Stomach (tissue), 9 donors: Measurements from ENCODE around the gene PTPRE. TPM values are rescaled to one million over a fixed set of nuclear protein-coding genes. Genes with fewer than 3 reads are reported as not detected.
A peak's percentile ranks its signal among the peaks of the same experiment; 100 is the strongest.

Experiments used
- DNase-seq, 2 donors: peaks; one replicate each; pipeline versions ENCODE4 v3.0.0 to v3.0.0-alpha.2; 2013 to 2019
- H3K27ac ChIP-seq, 5 donors: fragments of 200-600 bp in 4 of 5; sonication (generic) in 4 of 5; one replicate each; pipeline ENCODE4 v1.5.1; 2013 to 2019; ENCODE audit warnings: mild to moderate bottlenecking in 1 of 5, moderate library complexity in 1 of 5
- H3K27me3 ChIP-seq, 3 donors: fragments of 200-600 bp; sonication (generic); one replicate each; pipeline ENCODE4 v1.5.1; 2017 to 2019; ENCODE audit warnings: mixed run types in 1 of 3
- H3K36me3 ChIP-seq, 4 donors: fragments of 200-600 bp; sonication (generic); 1 replicate in 3 of 4; 2 replicates in 1 of 4; pipeline ENCODE4 v1.5.1; 2016 to 2019
- H3K4me1 ChIP-seq, 4 donors: fragments of 200-600 bp; sonication (generic); one replicate each; pipeline ENCODE4 v1.5.1; 2016 to 2019
- H3K4me3 ChIP-seq, 4 donors: fragments of 200-600 bp; sonication (generic) in 3 of 4; one replicate each; pipeline ENCODE4 v1.5.1; 2016 to 2019; ENCODE audit warnings: mild to moderate bottlenecking in 1 of 4
- H3K9me3 ChIP-seq, 4 donors: fragments of 200-600 bp; sonication (generic); one replicate each; pipeline ENCODE4 v1.5.1; 2016 to 2019
- CTCF ChIP-seq, 7 experiments: fragments of 450-650 bp in 4 of 7; fragments of 200-600 bp in 3 of 7; sonication (generic) in 3 of 7; IDR thresholded peaks; one replicate each; pipeline ENCODE4 v1.5.1; 2016 to 2019; ENCODE audit warnings: antibody characterized with exemption in 7 of 7, control low read depth in 2 of 7, mild to moderate bottlenecking in 1 of 7
- EP300 ChIP-seq: sonication (generic); formaldehyde crosslinking; IDR thresholded peaks from one replicate; pipeline ENCODE4 v1.6.1; 2017; ENCODE audit warnings: antibody characterized with exemption
- POLR2A ChIP-seq, 4 donors: fragments of 450-650 bp; IDR thresholded peaks; one replicate each; pipeline ENCODE4 v1.6.1; 2016; ENCODE audit warnings: antibody characterized with exemption in 4 of 4, control low read depth in 2 of 4, mild to moderate bottlenecking in 1 of 4, moderate library complexity in 1 of 4
- POLR2AphosphoS5 ChIP-seq, 3 donors: sonication (generic); formaldehyde crosslinking; IDR thresholded peaks; one replicate each; pipeline ENCODE4 v1.6.1; 2016; ENCODE audit warnings: antibody characterized with exemption in 3 of 3
- WGBS, 5 donors: extraction: QIAGEN DNeasy Blood & Tissue Kit in 3 of 5; methylation state at CpG; one replicate each; pipeline versions ENCODE4 v1.1.5 to v1.1.7; 2013 to 2018; 5-methylcytosine and 5-hydroxymethylcytosine counted together
- intact Hi-C: fragments of 100-400 bp; cut with DNase I; formaldehyde crosslinking; loops from one replicate; pipeline ENCODE4 v1.15.1; 2023; ENCODE audit warnings: low total_unique reads
- polyA plus RNA-seq, 3 donors: library from polyadenylated mRNA; stranded (reverse); fragments of 200-250 nt; gene quantifications; one replicate each; pipeline ENCODE4 v1.2.3, GENCODE V29; 2013
- total RNA-seq, 5 donors: library from RNA; depleted of rRNA; stranded (reverse); fragments of >200 nt; gene quantifications; one replicate each; pipeline versions ENCODE4 v1.1.0 to v1.2.3, GENCODE V29; 2014 to 2016
- donor health status: healthy with polysubstance abuse.
- donor health status: Bipolar disorder and iron deficiency.
- donor health status: healthy.

The PTPRE gene
- total and polyA plus RNA-seq, 8 donors = 4.0 to 26.4 (median 8.9) TPM

- no peaks in the 10 kb centered on the region for H3K9me3 ChIP-seq
- peak in 1 of 2 donors; percentile 53 for DNase-seq
- no peak overlapping the region for H3K27ac ChIP-seq
- intact Hi-C loops = no loop called here
- no peak overlapping the region for H3K4me3 ChIP-seq
- no peaks in the 10 kb centered on the region for H3K36me3 ChIP-seq
- H3K4me1 ChIP-seq = peaks cover 0 to 24% (median 5%) of the 10 kb centered on the region in 4 donors
- H3K27me3 ChIP-seq = peaks cover 0 to 15% (median 0%) of the 10 kb centered on the region in 3 donors
- WGBS, 5 donors = 82 to 86% (median 84%) methylated on average over 10 to 11 of the region's 11 CpGs
- TF ChIP-seq EP300 (no peak), POLR2A (IDR thresholded peaks at IDR 0.05) (no peak), POLR2AphosphoS5 (IDR thresholded peaks at IDR 0.05) (no peak), CTCF (IDR thresholded peaks at IDR 0.05) (no peak)
Observed at GRCh38 chr10:127874671-127875448, 32.0 kb upstream of the PTPRE start.

- TF ChIP-seq EP300 (no peak), CTCF (IDR thresholded peaks at IDR 0.05) (no peak), POLR2AphosphoS5 (IDR thresholded peaks at IDR 0.05) (no peak), POLR2A (IDR thresholded peaks at IDR 0.05) (no peak)
Observed at GRCh38 chr10:127875449-127875765, 31.5 kb upstream of the PTPRE start.

GRCh38 chr10:127875916-127876315 lies 31.0 kb upstream of the PTPRE start:
- H3K4me1 ChIP-seq = peaks cover 9 to 34% (median 13%) of the 10 kb centered on the region in 4 donors
- TF ChIP-seq POLR2AphosphoS5 (IDR thresholded peaks at IDR 0.05) = no peak
- TF ChIP-seq POLR2A (IDR thresholded peaks at IDR 0.05) = no peak
- no peak for TF ChIP-seq CTCF (IDR thresholded peaks at IDR 0.05)
- no peak for TF ChIP-seq EP300
- intact Hi-C loops = no loop called here
- 84 to 88% (median 86%) methylated on average over 5 of the region's 5 CpGs for WGBS, 5 donors
- no peaks in the 10 kb centered on the region for H3K9me3 ChIP-seq
- no peak for DNase-seq
- H3K27ac ChIP-seq = no peak overlapping the region
- H3K27me3 ChIP-seq = peaks cover 0 to 15% (median 0%) of the 10 kb centered on the region in 3 donors
- H3K4me3 ChIP-seq = no peak overlapping the region
- H3K36me3 ChIP-seq = no peaks in the 10 kb centered on the region

More at GRCh38 chr10:127875449-127875765, 31.5 kb upstream of the PTPRE start:
- no peak overlapping the region for H3K27ac ChIP-seq
- H3K4me1 ChIP-seq = peaks cover 4 to 29% (median 9%) of the 10 kb centered on the region in 4 donors
- H3K27me3 ChIP-seq = peaks cover 0 to 15% (median 0%) of the 10 kb centered on the region in 3 donors
- no peak for DNase-seq
- WGBS, 5 donors = 92 to 96% (median 94%) methylated on average over 4 to 6 of the region's 6 CpGs
- H3K9me3 ChIP-seq = no peaks in the 10 kb centered on the region
- no peak overlapping the region for H3K4me3 ChIP-seq
- intact Hi-C loops = no loop called here
- H3K36me3 ChIP-seq = no peaks in the 10 kb centered on the region

GRCh38 chr10:127877116-127877515 lies 29.8 kb upstream of the PTPRE start:
- Histone ChIP-seq H3K27ac (no peak overlapping the region), H3K36me3 (no peaks in the 10 kb centered on the region), H3K4me1 (peaks cover 19 to 46% (median 22%) of the 10 kb centered on the region in 4 donors), H3K9me3 (no peaks in the 10 kb centered on the region), H3K4me3 (no peak overlapping the region), H3K27me3 (peaks cover 0 to 5% (median 0%) of the 10 kb centered on the region in 3 donors)
- WGBS, 5 donors = 88 to 93% (median 92%) methylated on average over 4 of the region's 4 CpGs
- intact Hi-C loops = no loop called here
- no peak for DNase-seq
- no peak for TF ChIP-seq POLR2AphosphoS5 (IDR thresholded peaks at IDR 0.05)
- TF ChIP-seq POLR2A (IDR thresholded peaks at IDR 0.05) = no peak
- no peak for TF ChIP-seq CTCF (IDR thresholded peaks at IDR 0.05)
